Adrenal gland (tissue), 12 donors: ENCODE results near the gene ENOX1. TPM values are rescaled to one million over a fixed set of nuclear protein-coding genes. Genes with fewer than 3 reads are reported as not detected.

Experiments used
- DNase-seq, 7 donors: peaks; one replicate each; pipeline ENCODE4 v3.0.0-alpha.2; 2019 to 2020
- H3K27ac ChIP-seq, 5 donors: fragments of 200-600 bp; sonication (generic) in 4 of 5; 1 replicate in 3 of 5; 2 replicates in 2 of 5; pipeline versions ENCODE4 v1.5.1 to v1.8.0; 2016 to 2020; ENCODE audit warnings: mild to moderate bottlenecking in 1 of 5
- H3K27me3 ChIP-seq: fragments of 200-600 bp; 2 replicates; pipeline ENCODE4 v1.8.0; 2021
- H3K36me3 ChIP-seq, 2 donors: fragments of 200-600 bp; replicated peaks in 1 of 2; 1 replicate in 1 of 2; 2 replicates in 1 of 2; pipeline versions ENCODE4 v1.5.1 to v1.8.0; 2018 to 2022
- H3K4me1 ChIP-seq, 2 donors: fragments of 200-600 bp; replicated peaks in 1 of 2; 1 replicate in 1 of 2; 2 replicates in 1 of 2; pipeline versions ENCODE4 v1.5.1 to v1.8.0; 2018 to 2021
- H3K4me3 ChIP-seq, 4 donors: fragments of 200-600 bp; sonication (generic) in 3 of 4; one replicate each; pipeline ENCODE4 v1.5.1; 2016 to 2018
- H3K9me3 ChIP-seq, 3 donors: fragments of 200-600 bp; sonication (generic) in 1 of 3; replicated peaks in 1 of 3; 1 replicate in 2 of 3; 2 replicates in 1 of 3; pipeline versions ENCODE4 v1.5.1 to v1.8.0; 2016 to 2021
- CTCF ChIP-seq, 6 experiments: fragments of 450-650 bp in 4 of 6; fragments of 200-600 bp in 2 of 6; sonication (generic) in 1 of 6; IDR thresholded peaks; 1 replicate in 5 of 6; 2 replicates in 1 of 6; pipeline versions ENCODE4 v1.5.1 to v1.8.0; 2016 to 2021; ENCODE audit warnings: antibody characterized with exemption in 6 of 6, mild to moderate bottlenecking in 2 of 6, moderate library complexity in 1 of 6
- POLR2A ChIP-seq, 2 donors: fragments of 450-650 bp; IDR thresholded peaks; one replicate each; pipeline ENCODE4 v1.6.1; 2017; ENCODE audit warnings: antibody characterized with exemption in 2 of 2, mild to moderate bottlenecking in 2 of 2, moderate library complexity in 1 of 2
- WGBS, 4 donors: extraction: QIAGEN DNeasy Blood & Tissue Kit in 2 of 4; methylation state at CpG; one replicate each; pipeline versions ENCODE4 v1.1.5 to v1.1.7; 2013 to 2017; 5-methylcytosine and 5-hydroxymethylcytosine counted together
- intact Hi-C, 2 donors: fragments of 100-400 bp; cut with DNase I; formaldehyde crosslinking; loops; one replicate each; pipeline versions ENCODE4 v1.14.1 to v1.15.0; 2022 to 2023
- polyA plus RNA-seq, 3 donors: library from polyadenylated mRNA; stranded (reverse); fragments of 200-250 nt in 2 of 3; fragments of 350-450 nt in 1 of 3; fragmentation: Illumina TruSeq in 1 of 3; extraction: RNeasy Lipid Tissue Mini Kit (QIAGEN cat#74804) in 1 of 3; gene quantifications; one replicate each; pipeline ENCODE4 v1.2.3, GENCODE V29; 2013 to 2014
- total RNA-seq, 9 donors: library from RNA; depleted of rRNA in 4 of 9; stranded (reverse); fragments of >200 nt in 4 of 9; fragments of 120-200 nt in 1 of 9; fragmentation: NEBNext Ultra II Directional in 1 of 9; extraction: Animal tissue kit (Norgen Biotek cat#: 25700) in 1 of 9; gene quantifications; one replicate each; pipeline versions ENCODE4 v1.1.0 to v1.2.4, GENCODE V29; 2013 to 2023
- donor health status: healthy with polysubstance abuse.
- donor health status: Bipolar disorder and iron deficiency.
- donor health status: DM: yes; HTN: yes; CAD: no.
- donor health status: DM: no; HTN: no; CAD: no.
- donor health status: DM: no; HTN: no; CAD: no.
- donor health status: DM: yes; HTN: yes; CAD: no.

Gene ENOX1
- total and polyA plus RNA-seq, 12 donors = 0.25 to 5.8 (median 1.6) TPM

GRCh38 chr13:43407023-43407581, 379.7 kb downstream of the ENOX1 start:
- no peaks in the 10 kb centered on the region for H3K27me3 ChIP-seq
- 87 to 90% (median 89%) methylated on average over 5 of the region's 5 CpGs for WGBS, 4 donors
- no peak for TF ChIP-seq CTCF (IDR thresholded peaks at IDR 0.05)
- no peak for TF ChIP-seq POLR2A (IDR thresholded peaks at IDR 0.05)
- H3K9me3 ChIP-seq = no peaks in the 10 kb centered on the region
- H3K36me3 ChIP-seq = no peaks in the 10 kb centered on the region
- no peak overlapping the region for H3K4me3 ChIP-seq
- intact Hi-C loops = no loop called here
- no peak for DNase-seq
- H3K27ac ChIP-seq = no peak overlapping the region
- H3K4me1 ChIP-seq = no peaks in the 10 kb centered on the region

DNA sequence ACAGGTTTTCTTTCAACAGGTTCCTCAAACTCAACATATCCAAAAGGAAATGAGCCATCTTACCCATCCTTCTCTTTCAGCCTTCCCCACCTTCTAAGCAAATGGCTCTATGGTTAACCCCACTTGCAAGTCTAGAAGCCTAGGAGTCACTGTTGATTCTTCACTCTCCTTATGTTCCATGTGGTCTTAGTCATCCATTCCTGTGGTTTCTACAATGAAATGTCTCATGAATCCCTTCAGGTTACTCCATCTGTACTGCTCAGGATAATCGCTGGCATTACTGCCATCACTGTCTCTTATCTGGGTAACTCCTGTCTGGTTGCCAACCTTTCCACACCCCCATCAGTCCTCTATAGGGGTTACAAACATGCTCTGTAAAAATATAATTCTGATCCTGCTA, 381.3 kb downstream of the ENOX1 start:
- Histone ChIP-seq H3K9me3 (no peaks in the 10 kb centered on the region), H3K27ac (no peak overlapping the region), H3K36me3 (no peaks in the 10 kb centered on the region), H3K27me3 (no peaks in the 10 kb centered on the region), H3K4me3 (no peak overlapping the region), H3K4me1 (no peaks in the 10 kb centered on the region)
- TF ChIP-seq POLR2A (IDR thresholded peaks at IDR 0.05) (no peak), CTCF (IDR thresholded peaks at IDR 0.05) (no peak)
- intact Hi-C loops = no loop called here
- no peak for DNase-seq
- 82 to 100% (median 88%) methylated on average over 1 of the region's 1 CpG for WGBS, 4 donors

GRCh38 chr13:43402380-43402779, 384.4 kb downstream of the ENOX1 start:
- H3K27ac ChIP-seq = no peak overlapping the region
- WGBS, 4 donors = 86 to 92% (median 91%) methylated on average over 1 of the region's 1 CpG
- intact Hi-C loops = no loop called here

DNA sequence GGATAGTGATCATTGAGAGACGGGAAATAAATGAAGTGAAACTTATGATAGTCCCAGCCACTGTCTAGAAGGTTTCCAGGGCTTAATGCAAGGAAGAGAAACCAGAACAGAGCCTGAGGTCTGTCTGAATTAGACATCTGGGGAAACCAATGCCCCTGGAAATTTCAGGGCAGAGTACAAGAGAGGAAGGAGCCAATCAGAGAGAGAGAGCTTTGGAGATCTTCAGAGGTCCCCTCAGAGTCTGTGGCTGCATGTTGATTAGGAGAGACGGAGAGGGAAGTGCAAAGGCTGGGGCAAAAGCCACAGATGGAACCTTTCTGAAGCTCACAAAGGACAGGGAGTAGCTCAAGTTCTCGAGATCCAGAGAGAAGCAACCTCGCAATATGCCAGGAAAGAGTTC, 385.4 kb downstream of the ENOX1 start:
- H3K4me3 ChIP-seq = no peak overlapping the region
- H3K4me1 ChIP-seq = no peaks in the 10 kb centered on the region
- TF ChIP-seq POLR2A (IDR thresholded peaks at IDR 0.05) = no peak
- no peak for TF ChIP-seq CTCF (IDR thresholded peaks at IDR 0.05)
- no peaks in the 10 kb centered on the region for H3K27me3 ChIP-seq
- DNase-seq = no peak
- no peak overlapping the region for H3K27ac ChIP-seq
- intact Hi-C loops = no loop called here
- no peaks in the 10 kb centered on the region for H3K36me3 ChIP-seq
- H3K9me3 ChIP-seq = no peaks in the 10 kb centered on the region
- WGBS, 4 donors = 51 to 67% (median 59%) methylated on average over 4 of the region's 4 CpGs

More at GRCh38 chr13:43402380-43402779, 384.4 kb downstream of the ENOX1 start:
- H3K4me3 ChIP-seq = no peak overlapping the region
- no peaks in the 10 kb centered on the region for H3K36me3 ChIP-seq
- no peaks in the 10 kb centered on the region for H3K9me3 ChIP-seq
- H3K27me3 ChIP-seq = no peaks in the 10 kb centered on the region
- DNase-seq = no peak
- H3K4me1 ChIP-seq = no peaks in the 10 kb centered on the region
- TF ChIP-seq CTCF (IDR thresholded peaks at IDR 0.05) (no peak), POLR2A (IDR thresholded peaks at IDR 0.05) (no peak)
